WTC11 (cell line): Measurements from ENCODE around the gene IL6R. TPM values are rescaled to one million over a fixed set of nuclear protein-coding genes. Genes with fewer than 3 reads are reported as not detected.

Source experiments
- CBFB ChIP-seq: sonication (generic); formaldehyde crosslinking; IDR thresholded peaks from 2 replicates; pipeline ENCODE4 v1.8.1; 2022; ENCODE audit warnings: mild to moderate bottlenecking, low read depth, missing genetic modification reagents
- IRF2 ChIP-seq: sonication (generic); formaldehyde crosslinking; IDR thresholded peaks from 2 replicates; pipeline ENCODE4 v1.8.0; 2022; ENCODE audit warnings: low read depth, missing genetic modification reagents, borderline replicate concordance
- JUN ChIP-seq: sonication (generic); formaldehyde crosslinking; IDR thresholded peaks from 2 replicates; pipeline ENCODE4 v1.8.0; 2023; ENCODE audit warnings: mild to moderate bottlenecking, missing genetic modification reagents
- KAT7 ChIP-seq: sonication (generic); formaldehyde crosslinking; IDR thresholded peaks from 2 replicates; pipeline ENCODE4 v1.8.1; 2023; ENCODE audit warnings: missing genetic modification reagents, mild to moderate bottlenecking, borderline replicate concordance
- SP1 ChIP-seq: sonication (generic); formaldehyde crosslinking; conservative IDR thresholded peaks from 2 replicates; pipeline ENCODE4 v1.8.1; 2022; ENCODE audit warnings: missing genetic modification reagents
- total RNA-seq: library from RNA; stranded (reverse); gene quantifications from 3 replicates; pipeline ENCODE4 v1.2.3, GENCODE V29; 2021
- TF ChIP-seq, protein P1 (sequence below): fragments of 250-450 bp; sonication (Bioruptor Pico); IDR thresholded peaks from 2 replicates; pipeline ENCODE4 v1.9.0; 2021; ENCODE audit warnings: mild to moderate bottlenecking
- TF ChIP-seq, protein P2 (sequence below): fragments of 200-600 bp; IDR thresholded peaks from 2 replicates; pipeline ENCODE4 v1.8.0; 2022; ENCODE audit warnings: antibody characterized with exemption
- TF ChIP-seq, protein P3 (sequence below): sonication (generic); formaldehyde crosslinking; IDR thresholded peaks from 2 replicates; pipeline ENCODE4 v1.8.1; 2023; ENCODE audit warnings: mild to moderate bottlenecking, missing genetic modification reagents, borderline replicate concordance
- TF ChIP-seq, protein P4 (sequence below): sonication (generic); formaldehyde crosslinking; IDR thresholded peaks from 2 replicates; pipeline ENCODE4 v1.8.1; 2023; ENCODE audit warnings: mild to moderate bottlenecking, missing genetic modification reagents
- TF ChIP-seq, protein P5 (sequence below): sonication (generic); formaldehyde crosslinking; IDR thresholded peaks from 2 replicates; pipeline ENCODE4 v1.8.0; 2023; ENCODE audit warnings: missing genetic modification reagents, mild to moderate bottlenecking, borderline replicate concordance

Gene IL6R
- total RNA-seq, 1 experiment from 2014 or later: 7.0 TPM

DNA sequence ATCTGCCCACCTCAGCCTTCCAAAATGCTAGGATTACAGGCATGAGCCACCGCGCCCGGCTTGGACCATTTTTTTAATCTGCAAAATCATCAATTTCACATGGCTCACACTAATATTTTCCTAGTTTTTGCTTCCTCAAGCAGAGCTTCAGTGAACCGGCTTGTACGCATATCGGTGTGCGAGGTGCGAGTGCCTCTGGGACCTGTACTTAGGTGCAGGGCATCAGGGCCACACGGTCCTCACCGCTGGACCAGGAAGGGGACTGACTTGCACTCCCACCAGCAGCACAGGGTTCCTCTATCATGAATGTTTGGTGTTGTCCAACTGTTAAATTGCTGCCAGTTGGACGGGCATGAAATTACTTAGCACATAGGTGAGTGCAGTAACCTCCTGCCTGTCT, 112.5 kb downstream of the IL6R start (continued):
- TF ChIP-seq, protein P1, sequence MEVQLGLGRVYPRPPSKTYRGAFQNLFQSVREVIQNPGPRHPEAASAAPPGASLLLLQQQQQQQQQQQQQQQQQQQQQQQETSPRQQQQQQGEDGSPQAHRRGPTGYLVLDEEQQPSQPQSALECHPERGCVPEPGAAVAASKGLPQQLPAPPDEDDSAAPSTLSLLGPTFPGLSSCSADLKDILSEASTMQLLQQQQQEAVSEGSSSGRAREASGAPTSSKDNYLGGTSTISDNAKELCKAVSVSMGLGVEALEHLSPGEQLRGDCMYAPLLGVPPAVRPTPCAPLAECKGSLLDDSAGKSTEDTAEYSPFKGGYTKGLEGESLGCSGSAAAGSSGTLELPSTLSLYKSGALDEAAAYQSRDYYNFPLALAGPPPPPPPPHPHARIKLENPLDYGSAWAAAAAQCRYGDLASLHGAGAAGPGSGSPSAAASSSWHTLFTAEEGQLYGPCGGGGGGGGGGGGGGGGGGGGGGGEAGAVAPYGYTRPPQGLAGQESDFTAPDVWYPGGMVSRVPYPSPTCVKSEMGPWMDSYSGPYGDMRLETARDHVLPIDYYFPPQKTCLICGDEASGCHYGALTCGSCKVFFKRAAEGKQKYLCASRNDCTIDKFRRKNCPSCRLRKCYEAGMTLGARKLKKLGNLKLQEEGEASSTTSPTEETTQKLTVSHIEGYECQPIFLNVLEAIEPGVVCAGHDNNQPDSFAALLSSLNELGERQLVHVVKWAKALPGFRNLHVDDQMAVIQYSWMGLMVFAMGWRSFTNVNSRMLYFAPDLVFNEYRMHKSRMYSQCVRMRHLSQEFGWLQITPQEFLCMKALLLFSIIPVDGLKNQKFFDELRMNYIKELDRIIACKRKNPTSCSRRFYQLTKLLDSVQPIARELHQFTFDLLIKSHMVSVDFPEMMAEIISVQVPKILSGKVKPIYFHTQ (CRISPR knock-in tag): no peak
- TF ChIP-seq, protein P2, sequence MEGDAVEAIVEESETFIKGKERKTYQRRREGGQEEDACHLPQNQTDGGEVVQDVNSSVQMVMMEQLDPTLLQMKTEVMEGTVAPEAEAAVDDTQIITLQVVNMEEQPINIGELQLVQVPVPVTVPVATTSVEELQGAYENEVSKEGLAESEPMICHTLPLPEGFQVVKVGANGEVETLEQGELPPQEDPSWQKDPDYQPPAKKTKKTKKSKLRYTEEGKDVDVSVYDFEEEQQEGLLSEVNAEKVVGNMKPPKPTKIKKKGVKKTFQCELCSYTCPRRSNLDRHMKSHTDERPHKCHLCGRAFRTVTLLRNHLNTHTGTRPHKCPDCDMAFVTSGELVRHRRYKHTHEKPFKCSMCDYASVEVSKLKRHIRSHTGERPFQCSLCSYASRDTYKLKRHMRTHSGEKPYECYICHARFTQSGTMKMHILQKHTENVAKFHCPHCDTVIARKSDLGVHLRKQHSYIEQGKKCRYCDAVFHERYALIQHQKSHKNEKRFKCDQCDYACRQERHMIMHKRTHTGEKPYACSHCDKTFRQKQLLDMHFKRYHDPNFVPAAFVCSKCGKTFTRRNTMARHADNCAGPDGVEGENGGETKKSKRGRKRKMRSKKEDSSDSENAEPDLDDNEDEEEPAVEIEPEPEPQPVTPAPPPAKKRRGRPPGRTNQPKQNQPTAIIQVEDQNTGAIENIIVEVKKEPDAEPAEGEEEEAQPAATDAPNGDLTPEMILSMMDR: no peak
- TF ChIP-seq JUN (CRISPR knock-in tag) (no peak), KAT7 (CRISPR knock-in tag) (no peak), SP1 (CRISPR knock-in tag) (no peak), IRF2 (CRISPR knock-in tag) (no peak), CBFB (CRISPR knock-in tag) (no peak)
- TF ChIP-seq, protein P3, sequence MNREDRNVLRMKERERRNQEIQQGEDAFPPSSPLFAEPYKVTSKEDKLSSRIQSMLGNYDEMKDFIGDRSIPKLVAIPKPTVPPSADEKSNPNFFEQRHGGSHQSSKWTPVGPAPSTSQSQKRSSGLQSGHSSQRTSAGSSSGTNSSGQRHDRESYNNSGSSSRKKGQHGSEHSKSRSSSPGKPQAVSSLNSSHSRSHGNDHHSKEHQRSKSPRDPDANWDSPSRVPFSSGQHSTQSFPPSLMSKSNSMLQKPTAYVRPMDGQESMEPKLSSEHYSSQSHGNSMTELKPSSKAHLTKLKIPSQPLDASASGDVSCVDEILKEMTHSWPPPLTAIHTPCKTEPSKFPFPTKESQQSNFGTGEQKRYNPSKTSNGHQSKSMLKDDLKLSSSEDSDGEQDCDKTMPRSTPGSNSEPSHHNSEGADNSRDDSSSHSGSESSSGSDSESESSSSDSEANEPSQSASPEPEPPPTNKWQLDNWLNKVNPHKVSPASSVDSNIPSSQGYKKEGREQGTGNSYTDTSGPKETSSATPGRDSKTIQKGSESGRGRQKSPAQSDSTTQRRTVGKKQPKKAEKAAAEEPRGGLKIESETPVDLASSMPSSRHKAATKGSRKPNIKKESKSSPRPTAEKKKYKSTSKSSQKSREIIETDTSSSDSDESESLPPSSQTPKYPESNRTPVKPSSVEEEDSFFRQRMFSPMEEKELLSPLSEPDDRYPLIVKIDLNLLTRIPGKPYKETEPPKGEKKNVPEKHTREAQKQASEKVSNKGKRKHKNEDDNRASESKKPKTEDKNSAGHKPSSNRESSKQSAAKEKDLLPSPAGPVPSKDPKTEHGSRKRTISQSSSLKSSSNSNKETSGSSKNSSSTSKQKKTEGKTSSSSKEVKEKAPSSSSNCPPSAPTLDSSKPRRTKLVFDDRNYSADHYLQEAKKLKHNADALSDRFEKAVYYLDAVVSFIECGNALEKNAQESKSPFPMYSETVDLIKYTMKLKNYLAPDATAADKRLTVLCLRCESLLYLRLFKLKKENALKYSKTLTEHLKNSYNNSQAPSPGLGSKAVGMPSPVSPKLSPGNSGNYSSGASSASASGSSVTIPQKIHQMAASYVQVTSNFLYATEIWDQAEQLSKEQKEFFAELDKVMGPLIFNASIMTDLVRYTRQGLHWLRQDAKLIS (CRISPR knock-in tag): no peak
- TF ChIP-seq, protein P4, sequence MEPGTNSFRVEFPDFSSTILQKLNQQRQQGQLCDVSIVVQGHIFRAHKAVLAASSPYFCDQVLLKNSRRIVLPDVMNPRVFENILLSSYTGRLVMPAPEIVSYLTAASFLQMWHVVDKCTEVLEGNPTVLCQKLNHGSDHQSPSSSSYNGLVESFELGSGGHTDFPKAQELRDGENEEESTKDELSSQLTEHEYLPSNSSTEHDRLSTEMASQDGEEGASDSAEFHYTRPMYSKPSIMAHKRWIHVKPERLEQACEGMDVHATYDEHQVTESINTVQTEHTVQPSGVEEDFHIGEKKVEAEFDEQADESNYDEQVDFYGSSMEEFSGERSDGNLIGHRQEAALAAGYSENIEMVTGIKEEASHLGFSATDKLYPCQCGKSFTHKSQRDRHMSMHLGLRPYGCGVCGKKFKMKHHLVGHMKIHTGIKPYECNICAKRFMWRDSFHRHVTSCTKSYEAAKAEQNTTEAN (CRISPR knock-in tag): no peak
- TF ChIP-seq, protein P5, sequence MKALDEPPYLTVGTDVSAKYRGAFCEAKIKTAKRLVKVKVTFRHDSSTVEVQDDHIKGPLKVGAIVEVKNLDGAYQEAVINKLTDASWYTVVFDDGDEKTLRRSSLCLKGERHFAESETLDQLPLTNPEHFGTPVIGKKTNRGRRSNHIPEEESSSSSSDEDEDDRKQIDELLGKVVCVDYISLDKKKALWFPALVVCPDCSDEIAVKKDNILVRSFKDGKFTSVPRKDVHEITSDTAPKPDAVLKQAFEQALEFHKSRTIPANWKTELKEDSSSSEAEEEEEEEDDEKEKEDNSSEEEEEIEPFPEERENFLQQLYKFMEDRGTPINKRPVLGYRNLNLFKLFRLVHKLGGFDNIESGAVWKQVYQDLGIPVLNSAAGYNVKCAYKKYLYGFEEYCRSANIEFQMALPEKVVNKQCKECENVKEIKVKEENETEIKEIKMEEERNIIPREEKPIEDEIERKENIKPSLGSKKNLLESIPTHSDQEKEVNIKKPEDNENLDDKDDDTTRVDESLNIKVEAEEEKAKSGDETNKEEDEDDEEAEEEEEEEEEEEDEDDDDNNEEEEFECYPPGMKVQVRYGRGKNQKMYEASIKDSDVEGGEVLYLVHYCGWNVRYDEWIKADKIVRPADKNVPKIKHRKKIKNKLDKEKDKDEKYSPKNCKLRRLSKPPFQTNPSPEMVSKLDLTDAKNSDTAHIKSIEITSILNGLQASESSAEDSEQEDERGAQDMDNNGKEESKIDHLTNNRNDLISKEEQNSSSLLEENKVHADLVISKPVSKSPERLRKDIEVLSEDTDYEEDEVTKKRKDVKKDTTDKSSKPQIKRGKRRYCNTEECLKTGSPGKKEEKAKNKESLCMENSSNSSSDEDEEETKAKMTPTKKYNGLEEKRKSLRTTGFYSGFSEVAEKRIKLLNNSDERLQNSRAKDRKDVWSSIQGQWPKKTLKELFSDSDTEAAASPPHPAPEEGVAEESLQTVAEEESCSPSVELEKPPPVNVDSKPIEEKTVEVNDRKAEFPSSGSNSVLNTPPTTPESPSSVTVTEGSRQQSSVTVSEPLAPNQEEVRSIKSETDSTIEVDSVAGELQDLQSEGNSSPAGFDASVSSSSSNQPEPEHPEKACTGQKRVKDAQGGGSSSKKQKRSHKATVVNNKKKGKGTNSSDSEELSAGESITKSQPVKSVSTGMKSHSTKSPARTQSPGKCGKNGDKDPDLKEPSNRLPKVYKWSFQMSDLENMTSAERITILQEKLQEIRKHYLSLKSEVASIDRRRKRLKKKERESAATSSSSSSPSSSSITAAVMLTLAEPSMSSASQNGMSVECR (CRISPR knock-in tag): no peak

Other genes with a start within 250 kb of the IL6R start
- 496 to 614 TPM (median 504 TPM) in 3 replicates for gene TPM3, start 213.2 kb upstream of the IL6R start, total RNA-seq
- gene CFAP141, start 199.0 kb upstream of the IL6R start, total RNA-seq: not detected in 3 replicates
- 201 to 205 TPM (median 203 TPM) in 3 replicates for gene UBAP2L, start 184.4 kb upstream of the IL6R start, total RNA-seq
- gene HAX1, start 132.7 kb upstream of the IL6R start, total RNA-seq: 63.4 to 69.2 TPM (median 65.8 TPM) in 3 replicates
- not detected in 3 replicates for gene AQP10, start 84.2 kb upstream of the IL6R start, total RNA-seq
- gene ATP8B2, start 79.8 kb upstream of the IL6R start, total RNA-seq: 38.8 to 50.0 TPM (median 40.8 TPM) in 3 replicates
- 0.09 to 0.46 TPM (median 0.25 TPM) in 3 replicates for gene TDRD10, start 96.9 kb downstream of the IL6R start, total RNA-seq
- gene SHE, start 97.1 kb downstream of the IL6R start, total RNA-seq: 0.73 to 1.1 TPM (median 0.79 TPM) in 3 replicates
- 60.8 to 62.7 TPM (median 61.6 TPM) in 3 replicates for gene UBE2Q1, start 153.3 kb downstream of the IL6R start, total RNA-seq
- 1.6 to 1.7 TPM (median 1.7 TPM) in 3 replicates for gene CHRNB2, start 162.4 kb downstream of the IL6R start, total RNA-seq
- 208 to 221 TPM (median 215 TPM) in 3 replicates for gene ADAR, start 202.8 kb downstream of the IL6R start, total RNA-seq